ENCODE measurements around the gene TSPAN2. TPM values are rescaled to one million over a fixed set of nuclear protein-coding genes. Genes with fewer than 3 reads are reported as not detected.

TSPAN2 gene
- total and polyA plus RNA-seq, 2 donors (not counting 3 experiments of a cell fraction or from before 2014, with no cell fraction given): 1.5 to 5.0 TPM

DNA sequence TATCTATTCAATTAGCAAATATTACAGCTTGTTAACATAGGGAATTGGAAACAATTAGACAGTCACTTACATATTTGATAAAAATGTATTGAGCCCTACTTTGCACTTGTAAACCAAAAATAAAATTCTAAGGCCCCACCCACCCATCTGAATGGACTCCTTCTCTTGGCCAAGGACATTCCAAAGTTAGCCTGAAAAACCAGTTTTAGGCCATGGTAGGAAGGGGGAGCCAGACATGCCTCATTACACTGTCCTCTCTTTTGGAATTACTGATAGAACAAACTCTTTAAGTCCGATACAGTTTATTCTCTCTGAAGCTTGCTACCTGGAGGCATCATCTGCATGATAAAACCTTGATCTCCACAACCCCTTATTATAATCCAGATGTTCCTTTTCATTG is 28.0 kb upstream of the TSPAN2 start:
- BruUV-seq (replicated peaks): no TSS peak
- Histone ChIP-seq H3K36me3 (ENCODE audit: control insufficient read depth in 2 of 2, extremely low read depth in 1 of 2, insufficient read depth in 2 of 2, low read length in 2 of 2) (no peaks in the 10 kb centered on the region), H3K9me1 (replicated peaks; ENCODE audit: control insufficient read depth, extremely low read depth, insufficient read depth, low read length) (no peaks in the 10 kb centered on the region), H3K27ac (ENCODE audit: insufficient read depth, low read depth, low read length) (no peak overlapping the region), H4K20me1 (replicated peaks; ENCODE audit: control insufficient read depth, extremely low read depth, insufficient read depth, low read length) (no peaks in the 10 kb centered on the region), H3K79me2 (ENCODE audit: control insufficient read depth, insufficient read depth, low read length) (no peaks in the 10 kb centered on the region), H3K4me3 (replicated peaks in 1 of 3; ENCODE audit: insufficient read depth in 1 of 3, low read depth in 1 of 3, low read length in 3 of 3) (no peak overlapping the region), H3K27me3 (ENCODE audit: control insufficient read depth in 2 of 2, insufficient read depth in 2 of 2, low read length in 2 of 2) (no peaks in the 10 kb centered on the region), H3K4me1 (ENCODE audit: control insufficient read depth, extremely low read depth, insufficient read depth, low read length) (no peaks in the 10 kb centered on the region), H3K9me3 (replicated peaks; ENCODE audit: control insufficient read depth, insufficient read depth, low read length) (no peaks in the 10 kb centered on the region), H3K9ac (replicated peaks; ENCODE audit: extremely low read depth, insufficient read depth, low read length) (no peak overlapping the region), H2AFZ (ENCODE audit: low read depth, low read length) (no peak overlapping the region), H3K4me2 (ENCODE audit: insufficient read depth, low read length) (no peak overlapping the region)
- dilution Hi-C loops (cut with MboI; ENCODE audit: extremely low pct_ligation_motif_present, low sequenced_read_pairs) (no loop called here), intact Hi-C loops (cut with micrococcal nuclease) (no loop called here)
- DNase-seq (ENCODE audit: low read depth, low spot score) (no peak), FAIRE-seq (no peak)
- TF ChIP-seq, protein P1, sequence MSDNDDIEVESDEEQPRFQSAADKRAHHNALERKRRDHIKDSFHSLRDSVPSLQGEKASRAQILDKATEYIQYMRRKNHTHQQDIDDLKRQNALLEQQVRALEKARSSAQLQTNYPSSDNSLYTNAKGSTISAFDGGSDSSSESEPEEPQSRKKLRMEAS (IDR thresholded peaks at IDR 0.05; ENCODE audit: insufficient read depth, insufficient read length): no peak
- TF ChIP-seq EZH2 (IDR thresholded peaks at IDR 0.05; ENCODE audit: borderline replicate concordance, low read depth, low read length, severe bottlenecking) (no peak), MYC (IDR thresholded peaks at IDR 0.05; ENCODE audit: low read depth, low read length) (no peak), GATA2 (IDR thresholded peaks at IDR 0.05; ENCODE audit: insufficient read depth, insufficient read length, low read depth, low read length) (no peak), POLR2A (IDR thresholded peaks at IDR 0.05; ENCODE audit: low read depth, low read length) (no peak), FOS (IDR thresholded peaks at IDR 0.05; ENCODE audit: borderline replicate concordance, insufficient read depth, low read length) (no peak), POLR2AphosphoS5 (IDR thresholded peaks at IDR 0.05; ENCODE audit: insufficient read depth, low read depth, low read length) (no peak), JUN (IDR thresholded peaks at IDR 0.05; ENCODE audit: borderline replicate concordance, insufficient read depth, insufficient read length, low read depth) (no peak)
- TF ChIP-seq, protein P2, sequence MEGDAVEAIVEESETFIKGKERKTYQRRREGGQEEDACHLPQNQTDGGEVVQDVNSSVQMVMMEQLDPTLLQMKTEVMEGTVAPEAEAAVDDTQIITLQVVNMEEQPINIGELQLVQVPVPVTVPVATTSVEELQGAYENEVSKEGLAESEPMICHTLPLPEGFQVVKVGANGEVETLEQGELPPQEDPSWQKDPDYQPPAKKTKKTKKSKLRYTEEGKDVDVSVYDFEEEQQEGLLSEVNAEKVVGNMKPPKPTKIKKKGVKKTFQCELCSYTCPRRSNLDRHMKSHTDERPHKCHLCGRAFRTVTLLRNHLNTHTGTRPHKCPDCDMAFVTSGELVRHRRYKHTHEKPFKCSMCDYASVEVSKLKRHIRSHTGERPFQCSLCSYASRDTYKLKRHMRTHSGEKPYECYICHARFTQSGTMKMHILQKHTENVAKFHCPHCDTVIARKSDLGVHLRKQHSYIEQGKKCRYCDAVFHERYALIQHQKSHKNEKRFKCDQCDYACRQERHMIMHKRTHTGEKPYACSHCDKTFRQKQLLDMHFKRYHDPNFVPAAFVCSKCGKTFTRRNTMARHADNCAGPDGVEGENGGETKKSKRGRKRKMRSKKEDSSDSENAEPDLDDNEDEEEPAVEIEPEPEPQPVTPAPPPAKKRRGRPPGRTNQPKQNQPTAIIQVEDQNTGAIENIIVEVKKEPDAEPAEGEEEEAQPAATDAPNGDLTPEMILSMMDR (IDR thresholded peaks at IDR 0.05; ENCODE audit: extremely low read depth in 1 of 2, insufficient read depth in 1 of 2, low read depth in 1 of 2, low read length in 2 of 2): no peak
- POLR2A ChIA-PET: no interaction called here
- CTCF ChIA-PET: no interaction called here

Data from endothelial cell of umbilical vein (primary cell).